ENCODE results near the gene GABARAP.
"Not testable (repeated sequence)": the region's sequence is repeated elsewhere in the genome, so short reads cannot be mapped to it uniquely, and the experiment has no call there.

Gene GABARAP

DNA sequence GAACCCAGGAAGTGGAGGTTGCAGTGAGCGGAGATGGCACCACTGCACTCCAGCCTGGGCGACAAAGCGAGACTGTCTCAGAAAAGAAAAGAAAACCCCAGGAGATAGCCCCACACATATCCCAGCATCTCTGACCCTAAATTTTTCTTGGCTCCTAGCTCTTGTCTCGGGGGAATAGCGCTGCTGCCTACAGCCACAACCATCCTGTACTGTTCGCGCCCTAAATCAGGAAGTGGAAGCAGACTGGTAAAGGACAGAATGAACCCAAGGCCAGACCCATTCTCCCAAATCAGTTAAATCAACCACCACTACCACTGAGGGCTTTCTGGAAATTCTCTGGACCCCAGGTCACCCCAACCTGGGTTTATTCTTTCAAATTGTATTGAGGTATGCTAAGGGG is 7.6 kb upstream of the GABARAP start:
- peaks cover 25% of the 10 kb centered on the region for H3K4me1 ChIP-seq (ENCODE audit: control insufficient read depth, insufficient read depth, low read length, unreplicated experiment)
- H3K79me2 ChIP-seq (ENCODE audit: control insufficient read depth, insufficient read depth, low read length, unreplicated experiment): peaks cover 65% of the 10 kb centered on the region
- peaks cover 12% of the 10 kb centered on the region; the same call in 1 of the 2 replicates for H3K36me3 ChIP-seq (ENCODE audit: insufficient read depth, low read length)
- peak overlapping the region; percentile 96 for H3K4me3 ChIP-seq (ENCODE audit: low read depth, low read length)
- no peak overlapping the region for H3K27ac ChIP-seq (ENCODE audit: low read depth, low read length)
- no peak overlapping the region for H2AFZ ChIP-seq (ENCODE audit: low read length, unreplicated experiment)
- H3K27me3 ChIP-seq (ENCODE audit: insufficient read depth, low read length): no peaks in the 10 kb centered on the region

GRCh38 chr17:7249214-7249613 is 7.0 kb upstream of the GABARAP start:
- H3K27ac ChIP-seq (ENCODE audit: low read depth, low read length): no peak overlapping the region
- H3K4me1 ChIP-seq (ENCODE audit: control insufficient read depth, insufficient read depth, low read length, unreplicated experiment): peaks cover 25% of the 10 kb centered on the region
- H3K4me3 ChIP-seq (ENCODE audit: low read depth, low read length): peak overlapping the region; percentile 23; the same call in 1 of the 2 replicates
- no peaks in the 10 kb centered on the region for H3K27me3 ChIP-seq (ENCODE audit: insufficient read depth, low read length)
- H3K36me3 ChIP-seq (ENCODE audit: insufficient read depth, low read length): peaks cover 8% of the 10 kb centered on the region; the same call in 1 of the 2 replicates
- H2AFZ ChIP-seq (ENCODE audit: low read length, unreplicated experiment): no peak overlapping the region
- H3K79me2 ChIP-seq (ENCODE audit: control insufficient read depth, insufficient read depth, low read length, unreplicated experiment): peaks cover 63% of the 10 kb centered on the region

DNA sequence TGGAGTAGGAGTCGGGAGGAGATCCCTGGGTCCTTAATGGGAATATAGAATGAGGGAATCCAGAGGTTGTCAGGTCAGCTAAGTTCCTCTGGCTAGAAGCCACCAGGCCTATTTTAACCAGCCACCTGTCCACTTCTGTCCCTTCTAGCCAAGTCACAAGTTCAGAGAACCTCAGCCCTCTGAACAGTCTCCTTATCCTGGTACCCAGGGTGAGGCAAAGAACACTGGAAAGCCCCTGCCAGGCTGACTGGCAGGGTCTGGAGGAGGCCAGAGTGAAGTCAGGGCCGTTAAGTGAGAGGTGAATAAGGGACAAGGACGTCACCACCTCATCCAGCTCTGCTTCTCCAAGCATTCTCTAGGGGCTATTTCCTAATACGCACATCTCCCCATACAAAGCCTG is 6.5 kb upstream of the GABARAP start:
- Histone ChIP-seq H3K4me3 (ENCODE audit: low read depth, low read length) (peak overlapping the region; percentile 23; the same call in 1 of the 2 replicates), H3K27ac (ENCODE audit: low read depth, low read length) (no peak overlapping the region), H3K36me3 (ENCODE audit: insufficient read depth, low read length) (peaks cover 7% of the 10 kb centered on the region; the same call in 1 of the 2 replicates), H3K27me3 (ENCODE audit: insufficient read depth, low read length) (no peaks in the 10 kb centered on the region), H3K4me1 (ENCODE audit: control insufficient read depth, insufficient read depth, low read length, unreplicated experiment) (peaks cover 25% of the 10 kb centered on the region), H3K79me2 (ENCODE audit: control insufficient read depth, insufficient read depth, low read length, unreplicated experiment) (peaks cover 59% of the 10 kb centered on the region), H2AFZ (ENCODE audit: low read length, unreplicated experiment) (no peak overlapping the region)

DNA sequence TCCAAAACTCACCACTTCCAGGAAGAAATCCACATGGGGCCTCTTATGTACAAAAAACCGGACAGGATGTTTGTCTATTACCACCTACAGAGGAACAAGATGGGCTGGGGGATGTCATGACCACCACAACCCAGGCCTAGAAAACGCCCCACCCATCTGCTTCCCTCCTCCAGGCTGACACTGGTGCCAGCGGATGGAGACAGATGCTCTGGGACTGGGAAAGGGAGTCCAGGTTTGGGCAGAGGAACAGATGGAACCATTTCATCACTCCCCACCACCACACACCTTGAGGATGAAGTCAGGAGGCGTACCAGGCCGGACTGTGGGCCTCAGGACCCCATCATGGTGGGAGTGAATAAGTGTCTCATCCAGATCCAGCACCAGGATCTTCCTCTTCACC is 4.5 kb upstream of the GABARAP start:
- peaks cover 2% of the 10 kb centered on the region; the same call in 1 of the 2 replicates for H3K36me3 ChIP-seq (ENCODE audit: insufficient read depth, low read length)
- H3K79me2 ChIP-seq (ENCODE audit: control insufficient read depth, insufficient read depth, low read length, unreplicated experiment): peaks cover 51% of the 10 kb centered on the region
- H3K27ac ChIP-seq (ENCODE audit: low read depth, low read length): no peak overlapping the region
- H3K4me1 ChIP-seq (ENCODE audit: control insufficient read depth, insufficient read depth, low read length, unreplicated experiment): peaks cover 22% of the 10 kb centered on the region
- no peaks in the 10 kb centered on the region for H3K27me3 ChIP-seq (ENCODE audit: insufficient read depth, low read length)
- H2AFZ ChIP-seq (ENCODE audit: low read length, unreplicated experiment): no peak overlapping the region
- H3K4me3 ChIP-seq (ENCODE audit: low read depth, low read length): no peak overlapping the region

- Histone ChIP-seq H3K36me3 (ENCODE audit: insufficient read depth, low read length) (peaks cover 14% of the 10 kb centered on the region; the same call in 1 of the 2 replicates), H3K79me2 (ENCODE audit: control insufficient read depth, insufficient read depth, low read length, unreplicated experiment) (peaks cover 50% of the 10 kb centered on the region), H3K27ac (ENCODE audit: low read depth, low read length) (peak overlapping the region; percentile 96; the same call in 1 of the 2 replicates), H3K4me1 (ENCODE audit: control insufficient read depth, insufficient read depth, low read length, unreplicated experiment) (peaks cover 23% of the 10 kb centered on the region)
- not testable (repeated sequence) for H2AFZ ChIP-seq (ENCODE audit: low read length, unreplicated experiment); H3K4me3 ChIP-seq (ENCODE audit: low read depth, low read length); H3K27me3 ChIP-seq (ENCODE audit: insufficient read depth, low read length)
These were observed 1.6 kb upstream of the GABARAP start for GRCh38 chr17:7243838-7244237.

GRCh38 chr17:7243453-7243729 is 1.1 kb upstream of the GABARAP start:
- Histone ChIP-seq H3K4me3 (ENCODE audit: low read depth, low read length) (peak overlapping the region; percentile 91), H2AFZ (ENCODE audit: low read length, unreplicated experiment) (no peak overlapping the region), H3K27me3 (ENCODE audit: insufficient read depth, low read length) (no peaks in the 10 kb centered on the region), H3K4me1 (ENCODE audit: control insufficient read depth, insufficient read depth, low read length, unreplicated experiment) (peaks cover 21% of the 10 kb centered on the region), H3K36me3 (ENCODE audit: insufficient read depth, low read length) (peaks cover 14% of the 10 kb centered on the region; the same call in 1 of the 2 replicates), H3K27ac (ENCODE audit: low read depth, low read length) (peak overlapping the region; percentile 96), H3K79me2 (ENCODE audit: control insufficient read depth, insufficient read depth, low read length, unreplicated experiment) (peaks cover 50% of the 10 kb centered on the region)

DNA sequence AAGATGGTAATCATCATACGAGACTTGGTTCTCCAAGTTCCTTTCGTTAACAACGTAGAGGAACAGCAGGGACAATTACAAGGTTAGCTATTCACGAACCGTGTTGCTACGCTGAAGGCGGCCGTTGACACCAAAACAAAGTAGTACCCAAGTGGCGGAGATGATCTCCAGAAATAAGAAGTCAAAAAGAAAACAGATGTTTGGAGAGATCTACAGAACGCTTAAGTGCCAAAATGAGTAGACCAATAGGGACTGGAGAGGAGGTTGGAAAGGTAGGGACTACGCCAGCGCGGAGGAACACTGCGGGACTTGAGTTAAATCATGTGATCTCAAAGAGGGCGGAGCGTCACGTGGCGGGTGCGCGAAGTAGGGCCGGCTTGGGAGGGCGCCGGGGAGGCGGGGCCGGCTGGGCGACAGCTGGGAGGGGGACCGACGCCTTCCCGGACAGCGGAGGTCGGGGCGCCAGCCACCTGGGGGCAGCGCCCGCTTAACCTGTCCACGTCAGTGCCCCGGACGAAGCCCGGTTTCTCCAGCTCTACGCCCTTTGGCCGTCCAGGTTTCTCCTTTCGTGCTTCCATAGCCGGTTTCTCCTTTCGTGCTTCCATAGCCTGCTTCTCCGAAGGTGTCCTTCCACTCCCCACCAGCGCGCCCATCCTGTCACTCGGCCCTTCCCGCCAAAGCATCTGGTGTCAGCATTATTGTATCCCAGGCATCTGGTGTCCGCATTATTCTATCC is 636 bp upstream of the GABARAP start:
- peaks cover 46% of the 10 kb centered on the region for H3K79me2 ChIP-seq (ENCODE audit: control insufficient read depth, insufficient read depth, low read length, unreplicated experiment)
- H3K27me3 ChIP-seq (ENCODE audit: insufficient read depth, low read length): no peaks in the 10 kb centered on the region
- peaks cover 21% of the 10 kb centered on the region for H3K4me1 ChIP-seq (ENCODE audit: control insufficient read depth, insufficient read depth, low read length, unreplicated experiment)
- peak overlapping the region; percentile 71 for H2AFZ ChIP-seq (ENCODE audit: low read length, unreplicated experiment)
- H3K27ac ChIP-seq (ENCODE audit: low read depth, low read length): peak overlapping the region; percentile 96
- peak overlapping the region; percentile 91 for H3K4me3 ChIP-seq (ENCODE audit: low read depth, low read length)
- H3K36me3 ChIP-seq (ENCODE audit: insufficient read depth, low read length): peaks cover 14% of the 10 kb centered on the region; the same call in 1 of the 2 replicates

- H3K27me3 ChIP-seq (ENCODE audit: insufficient read depth, low read length): no peaks in the 10 kb centered on the region
- peak overlapping the region; percentile 91 for H3K4me3 ChIP-seq (ENCODE audit: low read depth, low read length)
- H3K36me3 ChIP-seq (ENCODE audit: insufficient read depth, low read length): peaks cover 18% of the 10 kb centered on the region; the same call in 1 of the 2 replicates
- H3K79me2 ChIP-seq (ENCODE audit: control insufficient read depth, insufficient read depth, low read length, unreplicated experiment): peaks cover 48% of the 10 kb centered on the region
- H2AFZ ChIP-seq (ENCODE audit: low read length, unreplicated experiment): no peak overlapping the region
- H3K27ac ChIP-seq (ENCODE audit: low read depth, low read length): peak overlapping the region; percentile 96
- peaks cover 27% of the 10 kb centered on the region for H3K4me1 ChIP-seq (ENCODE audit: control insufficient read depth, insufficient read depth, low read length, unreplicated experiment)
These were observed 1.0 kb downstream of the GABARAP start for GRCh38 chr17:7241090-7241733.

DNA sequence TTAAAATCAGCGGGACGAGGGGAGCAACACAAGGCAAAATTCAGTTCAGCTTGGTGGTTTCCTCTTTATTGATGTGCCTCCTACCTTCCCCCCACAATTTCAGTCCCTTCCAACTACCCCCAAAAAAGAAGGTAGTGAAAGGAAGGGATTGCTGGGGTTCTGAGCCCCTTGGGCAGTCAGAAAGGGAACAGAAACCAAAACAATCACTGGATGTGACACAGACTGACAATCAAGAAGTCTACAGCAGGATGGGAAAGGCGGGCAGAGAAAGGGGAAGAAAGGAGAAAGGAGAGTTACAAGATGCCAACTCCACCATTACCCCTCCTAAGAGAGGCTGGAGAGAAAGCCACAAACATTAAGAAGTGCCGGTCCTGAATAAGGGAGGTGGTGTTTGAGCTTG is 1.9 kb downstream of the GABARAP start:
- Histone ChIP-seq H3K27me3 (ENCODE audit: insufficient read depth, low read length) (no peaks in the 10 kb centered on the region), H3K36me3 (ENCODE audit: insufficient read depth, low read length) (peaks cover 20% of the 10 kb centered on the region; the same call in 1 of the 2 replicates), H3K4me1 (ENCODE audit: control insufficient read depth, insufficient read depth, low read length, unreplicated experiment) (peaks cover 35% of the 10 kb centered on the region), H3K79me2 (ENCODE audit: control insufficient read depth, insufficient read depth, low read length, unreplicated experiment) (peaks cover 55% of the 10 kb centered on the region), H3K4me3 (ENCODE audit: low read depth, low read length) (peak overlapping the region; percentile 91), H3K27ac (ENCODE audit: low read depth, low read length) (peak overlapping the region; percentile 96; the same call in 1 of the 2 replicates), H2AFZ (ENCODE audit: low read length, unreplicated experiment) (no peak overlapping the region)

- Histone ChIP-seq H3K4me1 (ENCODE audit: control insufficient read depth, insufficient read depth, low read length, unreplicated experiment) (peaks cover 44% of the 10 kb centered on the region), H2AFZ (ENCODE audit: low read length, unreplicated experiment) (peak within 1 kb of the TSS; percentile 8), H3K27me3 (ENCODE audit: insufficient read depth, low read length) (no peaks in the 10 kb centered on the region), H3K79me2 (ENCODE audit: control insufficient read depth, insufficient read depth, low read length, unreplicated experiment) (peaks cover 61% of the 10 kb centered on the region), H3K4me3 (ENCODE audit: low read depth, low read length) (peak within 1 kb of the TSS; percentile 97), H3K27ac (ENCODE audit: low read depth, low read length) (peak within 1 kb of the TSS; percentile 96), H3K36me3 (ENCODE audit: insufficient read depth, low read length) (peaks cover 24% of the 10 kb centered on the region; the same call in 1 of the 2 replicates)
These were observed 2.9 kb downstream of the GABARAP start, which contains the start of gene PHF23 for GRCh38 chr17:7239091-7240027. PHF23 (minus strand) TSS chr17:7239457; CDS start chr17:7239279, 178 bp downstream.
